Measurements from ENCODE around the gene ZNF117. TPM values are rescaled to one million over a fixed set of nuclear protein-coding genes. Genes with fewer than 3 reads are reported as not detected.
"Not testable (repeated sequence)": the region's sequence is repeated elsewhere in the genome, so short reads cannot be mapped to it uniquely, and the experiment has no call there.

The ZNF117 gene
- 10 to 100 TPM in 10 of 12 donors, 1 to 10 TPM in 1, not detected in 1; 7.7 to 49.8 (median 19.8) TPM for polyA plus RNA-seq (ENCODE audit: insufficient read length in 12 of 12)
- long read RNA-seq, donor 1, full-length matches to known transcripts: 6 of 6 reads
- long read RNA-seq, donor 1, partial matches to known transcripts: 0 of 6 reads
- long read RNA-seq, donor 1, other reads (novel, unspliced or antisense): 0 of 6 reads
- long read RNA-seq, donor 2, full-length matches to known transcripts: 1 of 11 reads
- long read RNA-seq, donor 2, partial matches to known transcripts: 10 of 11 reads
- long read RNA-seq, donor 2, other reads (novel, unspliced or antisense): 0 of 11 reads
- long read RNA-seq, donor 3, full-length matches to known transcripts: 5 of 5 reads
- long read RNA-seq, donor 3, partial matches to known transcripts: 0 of 5 reads
- long read RNA-seq, donor 3, other reads (novel, unspliced or antisense): 0 of 5 reads
- long read RNA-seq, donor 4, full-length matches to known transcripts: 2 of 2 reads
- long read RNA-seq, donor 4, partial matches to known transcripts: 0 of 2 reads
- long read RNA-seq, donor 4, other reads (novel, unspliced or antisense): 0 of 2 reads
- long read RNA-seq, donor 5, full-length matches to known transcripts: 1 of 7 reads
- long read RNA-seq, donor 5, partial matches to known transcripts: 0 of 7 reads
- long read RNA-seq, donor 5, other reads (novel, unspliced or antisense): 6 of 7 reads
- long read RNA-seq, donor 6, full-length matches to known transcripts: 2 of 2 reads
- long read RNA-seq, donor 6, partial matches to known transcripts: 0 of 2 reads
- long read RNA-seq, donor 6, other reads (novel, unspliced or antisense): 0 of 2 reads
- long read RNA-seq, donor 7, full-length matches to known transcripts: 1 of 1 reads
- long read RNA-seq, donor 7, partial matches to known transcripts: 0 of 1 reads
- long read RNA-seq, donor 7, other reads (novel, unspliced or antisense): 0 of 1 reads
- long read RNA-seq, donor 8, full-length matches to known transcripts: 3 of 3 reads
- long read RNA-seq, donor 8, partial matches to known transcripts: 0 of 3 reads
- long read RNA-seq, donor 8, other reads (novel, unspliced or antisense): 0 of 3 reads
- long read RNA-seq, donor 9, full-length matches to known transcripts: 1 of 1 reads
- long read RNA-seq, donor 9, partial matches to known transcripts: 0 of 1 reads
- long read RNA-seq, donor 9, other reads (novel, unspliced or antisense): 0 of 1 reads
- long read RNA-seq, donor 10, full-length matches to known transcripts: 1 of 1 reads
- long read RNA-seq, donor 10, partial matches to known transcripts: 0 of 1 reads
- long read RNA-seq, donor 10, other reads (novel, unspliced or antisense): 0 of 1 reads
- long read RNA-seq, donor 11, full-length matches to known transcripts: 1 of 1 reads
- long read RNA-seq, donor 11, partial matches to known transcripts: 0 of 1 reads
- long read RNA-seq, donor 11, other reads (novel, unspliced or antisense): 0 of 1 reads

DNA sequence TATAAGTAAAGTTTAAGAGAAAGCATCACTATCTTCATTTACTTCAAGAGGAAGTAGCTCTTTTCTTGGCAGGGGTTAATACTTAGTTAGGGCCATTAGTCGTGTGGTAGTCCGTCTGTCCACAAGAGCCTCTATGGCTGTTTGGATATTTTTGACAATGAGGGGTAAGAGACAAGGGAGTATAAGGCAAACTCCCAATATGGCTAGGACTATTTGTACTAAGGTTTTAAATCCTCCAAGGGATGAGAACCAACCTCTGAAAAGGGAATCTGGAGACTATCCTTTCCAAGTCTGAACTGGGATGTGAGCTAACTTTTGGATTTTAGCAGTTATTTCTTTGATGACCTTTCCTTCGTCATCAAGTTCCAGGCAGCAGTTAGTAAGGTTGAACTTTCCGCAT is at the start of gene ZNF117:
Gene ZNF117 (minus strand): TSS at position 101 of the 400 bp plus-strand sequence.
- DNase-seq: no peak

DNA sequence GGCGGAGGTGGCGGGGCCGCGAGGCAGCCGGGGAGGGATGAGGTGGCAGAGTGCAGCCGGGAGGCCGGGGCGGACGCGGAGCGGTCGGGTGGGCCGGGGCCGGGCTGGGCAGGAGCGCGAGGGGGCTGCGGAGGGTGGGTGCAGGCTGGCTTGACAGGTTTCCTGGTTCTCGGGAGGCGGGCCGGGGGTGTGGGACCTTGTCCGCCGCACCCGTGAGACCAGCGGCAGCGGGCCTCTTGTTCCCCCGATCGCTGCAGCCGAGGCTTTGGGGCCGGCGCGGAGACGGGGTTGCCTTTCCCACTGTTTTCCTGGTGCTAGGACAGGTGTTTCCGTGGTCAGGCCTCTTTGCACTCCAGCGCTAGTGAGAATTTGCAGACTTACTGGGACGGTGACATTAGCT is 47.9 kb upstream of the ZNF117 start:
- DNase-seq: peak; percentile 30

DNA sequence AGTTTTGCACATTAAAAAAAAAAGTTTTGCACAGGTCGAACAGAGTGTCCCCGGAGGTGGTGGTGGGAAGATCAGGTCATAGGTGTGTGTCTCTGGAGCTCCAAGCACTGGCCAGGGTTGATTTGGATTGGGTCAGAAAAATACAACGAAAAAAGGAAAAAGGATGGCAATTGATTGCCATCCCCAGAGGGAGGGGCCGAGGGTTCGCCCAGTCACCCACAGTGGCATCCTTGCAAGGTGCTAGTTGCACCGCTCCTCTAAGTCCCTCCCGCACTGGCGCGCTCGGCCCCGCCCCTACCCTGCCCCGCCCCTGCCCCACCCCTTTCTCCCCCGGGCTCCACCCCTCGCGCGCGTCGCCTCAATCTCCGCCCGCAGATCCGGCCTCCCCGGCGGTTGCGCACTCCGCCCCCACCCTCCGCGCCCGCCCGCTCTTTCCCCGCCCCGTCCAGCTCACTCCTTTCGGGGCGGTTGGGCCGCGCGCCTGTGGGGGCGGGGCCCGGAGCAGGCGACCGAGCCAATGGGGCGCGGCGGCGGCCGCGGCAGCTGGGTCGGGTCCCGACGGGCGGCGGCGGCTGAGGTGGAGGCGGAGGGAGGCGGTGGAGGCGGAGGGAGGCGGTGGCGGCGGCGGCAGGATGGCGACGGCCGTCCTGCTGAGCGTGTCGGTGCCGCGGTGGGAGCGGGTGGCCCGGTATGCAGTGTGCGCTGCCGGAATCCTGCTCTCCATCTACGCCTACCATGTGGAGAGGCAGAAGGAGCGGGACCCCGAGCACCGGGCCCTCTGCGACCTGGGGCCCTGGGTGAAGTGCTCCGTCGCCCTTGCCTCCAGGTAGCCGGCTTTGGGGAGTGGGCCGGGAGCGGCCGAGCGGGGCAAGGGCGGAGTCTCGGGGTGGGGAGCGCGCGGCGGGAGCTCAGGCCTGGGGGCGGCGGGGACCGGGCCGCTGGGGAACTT is 47.2 kb upstream of the ZNF117 start:
- peak; percentile 92 for DNase-seq

DNA sequence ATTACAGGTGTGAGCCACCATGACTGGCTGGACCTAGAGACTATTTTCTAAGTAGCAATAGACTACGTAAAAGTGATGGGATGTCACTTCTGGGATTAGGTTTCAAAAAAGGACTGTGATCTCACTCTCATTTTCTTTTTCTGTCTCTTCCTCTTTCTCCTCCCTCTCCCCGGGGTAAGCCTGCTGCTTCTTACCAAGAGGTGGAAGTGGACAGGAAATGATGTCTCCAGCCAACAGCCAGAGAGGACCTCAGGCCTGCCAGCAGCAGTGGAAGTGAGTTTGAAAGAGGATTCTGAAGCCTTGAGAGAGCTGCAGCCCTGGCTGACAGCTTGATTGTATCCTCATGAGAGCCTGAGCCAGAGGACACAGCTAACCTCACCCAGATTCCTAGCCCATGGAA is 45.7 kb upstream of the ZNF117 start:
- DNase-seq: peak; percentile 31

DNA sequence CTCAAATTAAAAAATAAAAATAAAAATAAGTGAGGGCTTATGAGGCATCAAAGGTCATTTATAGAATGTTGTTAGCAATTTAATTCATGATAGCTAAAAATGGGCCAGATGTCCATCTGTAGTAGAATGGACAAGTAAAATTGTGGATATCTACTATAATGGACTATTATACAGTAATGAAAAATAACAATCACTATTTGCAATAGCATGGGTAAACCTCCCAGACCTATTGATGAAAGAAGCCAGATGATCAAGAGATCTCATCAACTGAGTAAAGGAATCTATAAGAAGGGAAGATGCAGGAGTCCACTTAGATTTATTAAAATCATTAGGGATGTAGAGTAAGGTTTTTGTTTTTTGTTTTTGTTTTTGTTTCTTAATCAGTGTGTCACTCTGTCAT is 44.6 kb upstream of the ZNF117 start:
- not testable (repeated sequence) for DNase-seq

DNA sequence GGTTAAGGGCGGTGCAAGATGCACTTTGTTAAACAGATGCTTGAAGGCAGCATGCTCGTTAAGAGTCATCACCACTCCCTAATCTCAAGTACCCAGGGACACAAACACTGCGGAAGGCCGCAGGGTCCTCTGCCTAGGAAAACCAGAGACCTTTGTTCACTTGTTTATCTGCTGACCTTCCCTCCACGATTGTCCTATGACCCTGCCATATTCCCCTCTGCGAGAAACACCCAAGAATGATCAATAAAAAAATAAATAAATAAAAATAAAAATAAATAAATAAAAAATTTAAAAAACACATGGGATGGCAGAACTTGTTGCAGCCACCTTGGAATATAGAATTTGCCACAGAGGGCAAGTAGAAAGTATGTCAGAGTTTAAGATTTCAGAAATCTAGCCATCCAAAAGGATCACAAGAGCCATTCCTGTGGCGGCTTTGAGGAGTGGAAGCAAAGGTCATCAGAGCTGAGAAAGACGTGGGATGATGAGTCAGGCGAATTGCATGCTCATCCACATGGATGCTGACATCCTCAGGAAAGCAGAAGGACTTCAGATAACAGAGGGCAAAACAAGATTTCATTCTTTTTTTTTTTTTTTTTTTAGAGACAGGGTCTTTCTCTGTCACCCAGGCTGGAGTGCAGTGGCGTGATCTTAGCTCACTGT is 43.4 kb upstream of the ZNF117 start:
- not testable (repeated sequence) for DNase-seq

DNA sequence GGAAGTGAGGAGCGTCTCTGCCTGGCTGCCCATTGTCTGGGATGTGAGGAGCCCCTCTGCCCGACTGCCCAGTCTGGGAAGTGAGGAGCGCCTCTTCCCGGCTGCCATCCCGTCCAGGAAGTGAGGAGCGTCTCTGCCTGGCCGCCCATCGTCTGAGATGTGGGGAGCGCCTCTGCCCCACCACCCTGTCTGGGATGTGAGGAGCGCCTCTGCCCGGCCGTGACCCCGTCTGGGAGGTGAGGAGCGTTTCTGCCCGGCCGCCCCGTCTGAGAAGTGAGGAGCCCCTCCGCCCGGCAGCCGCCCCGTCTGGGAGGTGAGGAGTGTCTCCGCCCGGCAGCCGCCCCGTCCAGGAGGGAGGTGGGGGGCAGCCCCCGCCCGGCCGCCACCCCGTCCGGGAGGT is 42.6 kb upstream of the ZNF117 start:
- not testable (repeated sequence) for DNase-seq

DNA sequence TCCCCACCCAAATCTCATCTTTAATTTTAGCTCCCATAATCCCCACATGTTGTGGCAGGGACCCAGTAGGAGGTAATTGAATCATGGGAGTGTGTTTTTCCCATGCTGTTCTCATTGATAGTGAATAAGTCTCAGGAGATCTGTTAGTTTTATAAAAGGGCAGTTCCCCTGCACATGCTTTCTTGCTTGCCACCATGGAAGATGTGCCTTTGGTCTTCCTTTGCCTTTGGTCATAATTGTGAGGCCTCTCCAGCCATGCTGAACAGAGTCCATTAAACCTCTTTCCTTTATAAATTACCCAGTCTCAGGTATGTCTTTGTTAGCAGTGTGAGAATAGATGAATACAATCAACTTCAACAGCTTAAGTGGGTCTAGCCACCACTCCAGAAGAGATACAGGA is 34.2 kb upstream of the ZNF117 start:
- not testable (repeated sequence) for DNase-seq

DNA sequence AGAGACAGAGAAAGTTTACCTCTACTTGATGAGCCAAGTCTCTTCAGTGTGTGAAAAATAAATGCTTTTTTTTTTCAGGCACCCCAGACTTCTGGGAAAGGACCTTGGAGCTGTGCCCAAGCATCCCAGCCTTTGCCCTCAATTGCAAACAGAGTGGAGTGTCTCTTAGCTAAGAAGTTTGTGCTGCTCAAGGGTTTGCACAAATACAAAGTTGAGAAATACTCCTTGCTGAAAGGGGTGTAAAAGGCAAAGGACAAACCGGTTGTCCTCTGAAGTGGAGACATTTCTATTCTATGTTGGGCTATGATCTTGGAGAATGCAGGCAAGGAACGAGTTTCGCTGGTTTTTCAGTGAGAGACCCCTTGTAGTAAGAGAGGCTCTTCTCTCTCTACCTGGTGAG is 30.1 kb upstream of the ZNF117 start:
- not testable (repeated sequence) for DNase-seq

DNA sequence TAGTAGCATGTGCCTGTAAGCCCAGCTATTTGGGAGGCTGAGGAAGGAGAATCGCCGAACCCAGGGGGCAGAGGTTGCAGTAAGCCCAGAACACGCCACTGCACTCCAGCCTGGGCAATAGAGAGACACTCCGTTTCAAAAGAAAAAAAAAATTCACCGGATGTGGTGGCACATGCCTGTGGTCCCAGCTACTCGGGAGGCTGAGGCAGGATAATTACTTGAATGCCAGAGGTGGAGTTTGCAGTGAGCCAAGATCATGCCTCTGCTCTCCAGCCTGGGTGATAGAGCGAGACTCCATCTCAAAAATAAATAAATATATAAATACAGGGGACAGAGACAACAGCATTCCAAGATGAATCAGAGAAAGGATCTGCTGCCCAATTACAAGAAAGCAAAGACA is 19.0 kb upstream of the ZNF117 start:
- not testable (repeated sequence) for DNase-seq

DNA sequence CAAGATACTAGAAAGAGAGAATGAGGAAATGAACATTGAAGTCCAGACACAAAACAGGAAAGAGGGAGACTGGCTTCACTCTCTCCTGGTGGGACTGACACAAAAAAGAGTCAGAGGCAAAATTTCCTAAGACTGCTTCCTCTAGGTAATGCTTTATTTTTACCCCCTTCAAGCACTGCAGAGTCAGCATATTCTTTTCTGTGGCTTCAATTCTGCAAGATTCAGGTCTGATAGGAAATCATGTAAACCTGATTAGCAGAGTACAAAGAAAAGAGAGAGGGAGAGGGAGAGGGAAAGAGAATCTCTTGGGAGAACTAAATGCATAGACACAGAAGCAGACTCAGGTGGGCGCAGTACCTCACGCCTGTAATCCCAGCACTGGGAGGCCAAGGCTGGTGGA is 18.6 kb upstream of the ZNF117 start:
- DNase-seq: not testable (repeated sequence)

DNA sequence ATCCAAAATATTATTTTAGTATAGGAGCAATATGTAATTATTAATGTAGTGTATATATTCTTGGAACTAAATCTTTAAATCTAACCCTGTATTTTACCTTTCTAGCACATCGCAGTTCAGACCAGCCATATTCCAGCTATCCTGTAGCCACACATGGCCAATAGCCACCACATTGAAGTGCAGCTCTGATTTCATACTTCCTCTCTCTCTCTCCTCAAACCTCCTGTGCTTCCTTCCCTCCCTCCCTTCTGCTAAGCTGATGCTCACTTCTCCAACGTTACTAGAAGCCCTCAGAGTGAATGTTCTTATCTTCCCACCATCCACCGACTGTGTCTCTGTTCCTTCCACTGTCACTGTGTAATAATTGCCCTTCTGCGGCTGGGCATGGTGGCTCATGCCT is 16.2 kb upstream of the ZNF117 start:
- DNase-seq: not testable (repeated sequence)

DNA sequence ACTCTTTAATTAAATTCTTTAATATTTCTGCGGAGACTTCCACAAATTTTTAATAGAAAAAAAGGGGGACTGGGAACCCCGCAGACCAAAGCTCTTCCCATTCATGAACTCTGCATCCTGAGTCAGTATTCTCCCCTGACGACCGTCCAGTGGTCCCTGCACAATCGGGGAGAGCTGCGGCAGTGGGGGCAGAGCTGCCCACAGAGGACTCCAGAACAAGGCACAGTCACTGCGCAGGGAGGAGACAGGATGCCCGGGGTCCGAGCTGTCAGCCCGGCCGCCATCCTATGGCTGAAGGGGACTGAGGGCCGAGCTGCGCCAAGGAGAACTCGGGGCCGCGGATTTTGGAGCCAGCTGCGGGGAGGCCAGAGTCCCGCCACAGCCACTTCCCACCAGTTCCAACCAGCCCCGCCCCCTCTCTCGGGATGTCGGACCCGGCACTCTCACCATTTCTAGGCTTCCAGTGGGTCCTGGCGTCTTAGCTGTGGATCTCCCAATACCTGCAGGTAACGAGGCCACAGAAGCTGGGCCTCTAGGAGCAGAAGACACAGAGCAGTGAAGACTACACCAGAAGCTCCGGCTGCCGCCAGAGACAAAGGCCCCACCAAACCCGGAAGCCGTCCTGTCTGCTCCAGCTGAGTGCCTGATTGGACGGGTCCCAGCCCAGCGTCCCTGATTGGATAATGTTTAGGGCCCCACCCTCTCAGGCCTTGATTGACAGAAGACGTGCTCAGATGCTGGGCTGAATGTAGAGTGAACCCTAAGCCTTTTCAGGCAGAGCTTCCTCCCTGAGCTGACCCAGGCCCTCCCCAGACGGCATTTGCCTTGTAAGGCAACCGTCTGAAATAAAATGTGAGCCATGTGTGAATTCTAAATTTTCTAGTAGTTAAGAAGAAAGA is 15.5 kb upstream of the ZNF117 start, which contains the start of gene ERV3-1:
Gene ERV3-1 (minus strand): TSS at position 594 of the 899 bp plus-strand sequence. CDS start 13,661 bp downstream, outside the sequence.
- peak; percentile 94 for DNase-seq

DNA sequence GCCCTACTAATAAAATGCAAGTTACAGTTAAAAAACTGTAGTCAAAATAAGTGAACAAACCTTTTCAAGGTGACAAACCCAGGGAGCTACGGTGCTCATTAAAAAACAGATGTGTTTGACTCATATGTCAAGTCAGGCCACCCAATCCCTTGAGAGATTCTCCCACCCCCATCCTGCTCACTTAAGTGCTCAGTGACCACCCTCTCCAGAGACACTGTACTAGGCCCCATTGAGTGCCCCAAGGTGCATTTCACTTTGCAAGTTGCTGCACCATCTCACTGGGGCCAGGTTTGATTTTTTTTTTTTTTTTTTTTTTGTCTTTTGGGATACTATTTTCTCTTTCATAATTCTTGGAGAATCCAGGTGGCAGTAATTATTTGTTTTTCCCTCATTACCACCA is 13.7 kb upstream of the ZNF117 start:
- no peak for DNase-seq

DNA sequence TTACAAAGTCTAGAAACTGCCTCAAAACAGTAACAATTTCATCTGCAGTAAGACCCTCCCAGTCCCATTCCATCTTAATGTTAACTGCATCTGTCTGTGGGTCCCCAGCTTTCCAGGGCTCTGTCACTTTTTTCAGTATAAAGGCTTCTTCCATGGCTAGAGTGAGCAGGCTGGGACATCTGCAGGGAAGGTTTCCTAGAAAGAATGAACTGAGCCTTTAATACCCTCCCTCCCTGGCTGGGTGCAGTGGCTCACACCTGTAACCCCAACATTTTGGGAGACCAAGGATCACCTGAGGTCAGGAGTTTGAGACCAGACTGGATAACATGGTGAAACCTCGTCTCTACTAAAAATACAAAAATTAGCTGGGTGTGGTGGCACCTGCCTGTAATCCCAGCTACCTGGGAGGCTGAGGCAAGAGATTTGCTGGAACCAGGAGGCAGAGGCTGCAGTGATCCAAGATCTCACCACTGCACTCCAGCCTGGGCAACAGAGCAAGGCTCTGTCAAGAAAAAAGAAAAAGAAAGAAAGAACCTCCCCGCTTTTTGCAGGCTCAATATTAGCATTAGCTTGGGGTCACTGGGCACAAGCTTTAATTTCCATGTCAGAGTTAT is 12.2 kb upstream of the ZNF117 start:
- no peak for DNase-seq

DNA sequence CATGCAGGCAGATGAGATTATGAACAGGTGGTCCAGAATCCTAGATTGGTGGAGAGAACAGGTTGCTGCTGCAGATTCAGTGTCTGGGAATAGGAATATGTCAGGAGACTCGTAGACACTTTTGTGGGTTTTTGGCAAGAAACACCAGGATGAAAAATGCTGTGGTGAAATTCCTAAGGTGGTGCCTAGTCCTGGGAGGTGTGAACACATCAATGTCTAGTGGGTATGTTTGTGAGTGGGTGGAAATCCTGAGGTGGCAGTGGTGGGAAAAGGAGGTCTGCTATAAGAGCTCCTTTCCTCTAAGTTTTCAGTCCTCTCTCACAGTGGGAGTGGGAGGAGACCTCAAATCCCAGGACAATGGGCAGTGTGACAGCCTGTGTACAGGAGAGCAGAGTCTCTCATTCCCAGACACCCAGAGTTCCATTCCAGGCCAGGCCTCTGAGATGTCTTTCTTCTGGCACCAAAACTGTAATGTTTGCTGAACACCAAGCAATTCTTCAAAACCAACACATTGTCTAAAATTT is 10.5 kb upstream of the ZNF117 start:
- no peak for DNase-seq

DNA sequence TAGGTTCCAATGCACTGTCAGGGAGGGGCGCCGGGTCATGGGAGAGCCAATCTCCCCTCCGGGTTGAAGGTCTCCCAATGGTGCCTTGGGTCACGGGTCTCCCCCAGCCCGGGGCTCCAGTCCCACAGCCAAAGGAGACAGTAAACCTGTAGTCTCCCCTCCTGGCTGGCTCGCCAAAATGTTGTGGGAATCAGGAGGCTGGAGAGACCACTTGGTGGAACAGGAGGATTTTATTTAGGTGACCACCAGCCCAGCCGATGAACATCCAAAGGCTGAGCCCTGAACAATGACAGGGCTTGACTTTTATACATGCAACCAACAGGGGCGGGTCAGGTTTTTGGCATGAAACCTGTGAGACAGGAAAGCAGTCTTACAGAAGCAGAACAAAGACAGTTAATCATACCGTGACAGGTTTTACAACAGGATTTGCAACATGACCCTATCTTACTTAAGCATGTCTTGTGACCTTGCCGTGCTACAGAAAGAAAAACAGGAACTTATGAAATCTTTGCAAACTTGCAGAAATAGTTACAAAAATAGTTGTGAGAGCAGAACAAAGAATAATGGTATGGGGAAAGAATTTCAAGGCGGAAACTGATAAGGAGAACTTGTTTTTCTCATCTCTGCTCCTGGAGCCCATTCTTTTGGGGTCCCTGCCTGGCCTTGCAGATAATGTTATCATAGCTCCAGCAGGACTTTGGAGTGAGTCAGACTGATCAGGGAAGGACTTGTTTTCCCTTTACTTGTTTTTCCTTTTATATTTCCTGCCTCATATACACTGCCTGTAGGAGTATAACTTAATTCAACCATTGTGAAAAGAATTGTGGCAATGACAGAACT is 8.5 kb upstream of the ZNF117 start:
- no peak for DNase-seq
